Measurements from ENCODE around the gene HAS3. TPM values are rescaled to one million over a fixed set of nuclear protein-coding genes. Genes with fewer than 3 reads are reported as not detected.

HAS3 gene
- total and polyA plus RNA-seq, 9 donors: 0.83 to 3.2 (median 1.8) TPM

GRCh38 chr16:69072640-69072974 is 32.8 kb upstream of the HAS3 start:
- 86 to 87% (median 86%) methylated on average over 2 of the region's 2 CpGs for WGBS, 3 donors
- DNase-seq: no peak
- no peaks in the 10 kb centered on the region for H3K9me3 ChIP-seq
- no peaks in the 10 kb centered on the region for H3K4me1 ChIP-seq (ENCODE audit: insufficient read depth)
- H3K36me3 ChIP-seq: no peaks in the 10 kb centered on the region
- no peaks in the 10 kb centered on the region for H3K27me3 ChIP-seq
- H3K27ac ChIP-seq: no peak overlapping the region
- no peak for TF ChIP-seq POLR2A (IDR thresholded peaks at IDR 0.05)
- TF ChIP-seq EP300 (IDR thresholded peaks at IDR 0.05): no peak
- TF ChIP-seq CTCF (IDR thresholded peaks at IDR 0.05): no peak
- intact Hi-C loops (cut with DNase I): no loop called here
- no peak overlapping the region for H3K4me3 ChIP-seq

- intact Hi-C loops (cut with DNase I): no loop called here
- Histone ChIP-seq H3K4me3 (no peak overlapping the region), H3K27ac (no peak overlapping the region), H3K4me1 (ENCODE audit: insufficient read depth) (no peaks in the 10 kb centered on the region), H3K36me3 (no peaks in the 10 kb centered on the region), H3K27me3 (no peaks in the 10 kb centered on the region), H3K9me3 (no peaks in the 10 kb centered on the region)
- no peak for TF ChIP-seq EP300 (IDR thresholded peaks at IDR 0.05)
- no peak for TF ChIP-seq CTCF (IDR thresholded peaks at IDR 0.05)
- TF ChIP-seq POLR2A (IDR thresholded peaks at IDR 0.05): no peak
- DNase-seq: no peak
- 93 to 95% (median 93%) methylated on average over 10 of the region's 10 CpGs for WGBS, 3 donors
These were observed 32.2 kb upstream of the HAS3 start for GRCh38 chr16:69073181-69073702.

- Histone ChIP-seq H3K4me3 (no peak overlapping the region), H3K4me1 (ENCODE audit: insufficient read depth) (no peaks in the 10 kb centered on the region), H3K27ac (no peak overlapping the region), H3K27me3 (no peaks in the 10 kb centered on the region), H3K36me3 (no peaks in the 10 kb centered on the region), H3K9me3 (no peaks in the 10 kb centered on the region)
- intact Hi-C loops (cut with DNase I): no loop called here
- no peak for DNase-seq
- no peak for TF ChIP-seq CTCF (IDR thresholded peaks at IDR 0.05)
- no peak for TF ChIP-seq EP300 (IDR thresholded peaks at IDR 0.05)
- TF ChIP-seq POLR2A (IDR thresholded peaks at IDR 0.05): no peak
- 86 to 92% (median 90%) methylated on average over 4 of the region's 4 CpGs for WGBS, 3 donors
These were observed 28.2 kb upstream of the HAS3 start for GRCh38 chr16:69077251-69077650.

- no peak for TF ChIP-seq CTCF (IDR thresholded peaks at IDR 0.05)
- no peak for TF ChIP-seq EP300 (IDR thresholded peaks at IDR 0.05)
- no peak for TF ChIP-seq POLR2A (IDR thresholded peaks at IDR 0.05)
- no peak for DNase-seq
- H3K27ac ChIP-seq: no peak overlapping the region
- H3K4me1 ChIP-seq (ENCODE audit: insufficient read depth): no peaks in the 10 kb centered on the region
- H3K9me3 ChIP-seq: no peaks in the 10 kb centered on the region
- H3K27me3 ChIP-seq: no peaks in the 10 kb centered on the region
- no peak overlapping the region for H3K4me3 ChIP-seq
- 85 to 91% (median 86%) methylated on average over 7 of the region's 7 CpGs for WGBS, 3 donors
- intact Hi-C loops (cut with DNase I): no loop called here
- no peaks in the 10 kb centered on the region for H3K36me3 ChIP-seq
These were observed 27.4 kb upstream of the HAS3 start for GRCh38 chr16:69078073-69078472.
